ENCODE data around the gene LENG8.

Gene LENG8

GRCh38 chr19:54411033-54411432 is 38.0 kb upstream of the LENG8 start:
- H3K4me3 ChIP-seq (replicated peaks; ENCODE audit: low read depth, low read length): no peak overlapping the region
- TF ChIP-seq CTCF (IDR thresholded peaks at IDR 0.05; ENCODE audit: low read depth, low read length, missing control alignments): no peak
- no peak for DNase-seq (ENCODE audit: extremely low read depth, low read depth)

GRCh38 chr19:54412877-54413276 is 36.1 kb upstream of the LENG8 start:
- no peak overlapping the region for H3K4me3 ChIP-seq (replicated peaks; ENCODE audit: low read depth, low read length)
- TF ChIP-seq CTCF (IDR thresholded peaks at IDR 0.05; ENCODE audit: low read depth, low read length, missing control alignments): no peak
- DNase-seq (ENCODE audit: extremely low read depth, low read depth): no peak

GRCh38 chr19:54414156-54414555 is 34.8 kb upstream of the LENG8 start:
- H3K4me3 ChIP-seq (replicated peaks; ENCODE audit: low read depth, low read length): no peak overlapping the region
- TF ChIP-seq CTCF (IDR thresholded peaks at IDR 0.05; ENCODE audit: low read depth, low read length, missing control alignments): no peak
- DNase-seq (ENCODE audit: extremely low read depth, low read depth): no peak

GRCh38 chr19:54415208-54415900 is 33.6 kb upstream of the LENG8 start, which contains the start of gene TTYH1:
Gene TTYH1, plus strand, starts transcription at chr19:54415464. Its CDS starts 89 bp downstream, at chr19:54415553.
- H3K4me3 ChIP-seq (replicated peaks; ENCODE audit: low read depth, low read length): no peak within 1 kb of the TSS
- DNase-seq (ENCODE audit: extremely low read depth, low read depth): no peak
- no peak for TF ChIP-seq CTCF (IDR thresholded peaks at IDR 0.05; ENCODE audit: low read depth, low read length, missing control alignments)

GRCh38 chr19:54415901-54416673 is 32.9 kb upstream of the LENG8 start:
- no peak overlapping the region for H3K4me3 ChIP-seq (replicated peaks; ENCODE audit: low read depth, low read length)
- TF ChIP-seq CTCF (IDR thresholded peaks at IDR 0.05; ENCODE audit: low read depth, low read length, missing control alignments): no peak
- no peak for DNase-seq (ENCODE audit: extremely low read depth, low read depth)

GRCh38 chr19:54416695-54417491 is 32.1 kb upstream of the LENG8 start:
- TF ChIP-seq CTCF (IDR thresholded peaks at IDR 0.05; ENCODE audit: low read depth, low read length, missing control alignments): no peak
- DNase-seq (ENCODE audit: extremely low read depth, low read depth): no peak
- no peak overlapping the region for H3K4me3 ChIP-seq (replicated peaks; ENCODE audit: low read depth, low read length)

Data from HFF-Myc (cell line).